Left colon (tissue), 2 donors: ENCODE results near the gene CYFIP1. TPM values are rescaled to one million over a fixed set of nuclear protein-coding genes. Genes with fewer than 3 reads are reported as not detected.
A peak's percentile ranks its signal among the peaks of the same experiment; 100 is the strongest.

Experiments used
- ATAC-seq: fragments of 200-7000 bp; cut with Tn5 transposase; one replicate; pipeline ENCODE4 v1.9.1; 2020; ENCODE audit warnings: mild to moderate bottlenecking, moderate library complexity
- DNase-seq, 2 donors: peaks; one replicate each; pipeline ENCODE4 v3.0.0-alpha.2; 2020
- intact Hi-C, 2 donors: fragments of 100-400 bp; cut with DNase I in 1 of 2; cut with micrococcal nuclease in 1 of 2; formaldehyde crosslinking; loops; one replicate each; pipeline versions ENCODE4 v1.11.2 to v1.14.0; 2022; cut with DNase I, micrococcal nuclease
- total RNA-seq, 2 donors: library from RNA; stranded (reverse); fragmentation: NEBNext Ultra II Directional; extraction: Animal tissue kit (Norgen Biotek cat#: 25700); gene quantifications; one replicate each; pipeline ENCODE4 v1.2.1, GENCODE V29; 2021
- donor health status: DM: no; HTN: no; CAD: no.
- donor health status: DM: yes; HTN: yes; CAD: no.

The CYFIP1 gene
- total RNA-seq, 2 donors from 2014 or later, result 163 to 192 TPM

DNA sequence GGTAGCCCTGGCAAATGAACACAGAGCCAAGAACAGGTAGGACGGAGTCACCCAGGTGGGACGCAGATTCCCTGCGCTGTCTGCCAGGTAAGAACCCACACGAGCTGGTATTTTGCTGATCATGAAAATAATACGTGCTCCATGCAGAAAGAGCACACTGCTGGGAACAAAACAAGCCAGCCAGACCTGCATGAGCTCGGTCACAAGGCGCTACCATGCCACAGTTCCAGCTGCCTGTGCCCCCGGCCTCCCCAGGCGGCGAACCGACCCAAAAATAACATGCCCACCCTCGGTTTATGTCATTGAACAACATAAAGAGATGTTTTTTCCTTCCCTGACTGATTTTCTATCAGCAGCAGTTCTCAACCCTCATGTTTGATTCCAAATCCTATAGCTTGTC, 25.8 kb downstream of the CYFIP1 start:
- ATAC-seq, result no peak
- no peak for DNase-seq
- intact Hi-C loops, result no loop called here

DNA sequence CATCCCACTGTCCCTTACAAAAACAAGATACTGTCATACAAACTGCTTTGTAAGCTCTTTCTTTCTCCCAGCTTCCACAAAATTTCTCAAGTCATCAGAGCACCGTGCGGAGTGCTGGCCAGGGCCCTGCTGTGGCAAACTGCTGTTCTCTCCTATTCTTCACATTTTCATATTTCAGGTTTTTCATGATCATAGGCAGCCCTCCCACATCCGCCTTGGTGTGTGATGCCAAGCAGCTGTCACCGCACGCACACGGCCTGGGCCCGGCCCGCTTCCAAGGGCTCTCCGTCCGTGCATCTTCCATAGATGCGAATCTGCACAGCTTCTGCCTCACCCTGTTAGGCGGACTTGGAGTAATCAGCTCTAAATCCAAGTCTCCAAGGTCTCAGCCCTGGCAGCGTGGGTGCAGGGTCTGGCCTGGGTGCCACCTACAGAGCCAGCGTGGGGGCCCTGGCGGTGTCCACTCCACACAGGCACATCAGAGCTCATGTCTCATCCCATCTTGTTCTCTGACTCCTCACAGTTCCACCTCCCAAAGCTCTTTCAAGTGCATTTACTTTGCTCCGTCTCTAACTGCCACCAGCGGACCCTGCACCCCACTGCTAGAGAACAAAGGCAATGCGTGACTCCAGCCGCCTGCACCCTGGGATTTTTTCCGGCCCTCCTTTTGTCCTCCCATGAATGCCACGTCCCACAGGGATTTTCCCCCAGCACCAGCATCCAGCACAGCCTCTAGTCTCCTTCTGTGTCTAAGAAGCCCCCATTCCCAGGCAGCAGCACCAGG, 27.2 kb downstream of the CYFIP1 start:
- no peak for DNase-seq
- no peak for ATAC-seq
- intact Hi-C loops, result no loop called here

DNA sequence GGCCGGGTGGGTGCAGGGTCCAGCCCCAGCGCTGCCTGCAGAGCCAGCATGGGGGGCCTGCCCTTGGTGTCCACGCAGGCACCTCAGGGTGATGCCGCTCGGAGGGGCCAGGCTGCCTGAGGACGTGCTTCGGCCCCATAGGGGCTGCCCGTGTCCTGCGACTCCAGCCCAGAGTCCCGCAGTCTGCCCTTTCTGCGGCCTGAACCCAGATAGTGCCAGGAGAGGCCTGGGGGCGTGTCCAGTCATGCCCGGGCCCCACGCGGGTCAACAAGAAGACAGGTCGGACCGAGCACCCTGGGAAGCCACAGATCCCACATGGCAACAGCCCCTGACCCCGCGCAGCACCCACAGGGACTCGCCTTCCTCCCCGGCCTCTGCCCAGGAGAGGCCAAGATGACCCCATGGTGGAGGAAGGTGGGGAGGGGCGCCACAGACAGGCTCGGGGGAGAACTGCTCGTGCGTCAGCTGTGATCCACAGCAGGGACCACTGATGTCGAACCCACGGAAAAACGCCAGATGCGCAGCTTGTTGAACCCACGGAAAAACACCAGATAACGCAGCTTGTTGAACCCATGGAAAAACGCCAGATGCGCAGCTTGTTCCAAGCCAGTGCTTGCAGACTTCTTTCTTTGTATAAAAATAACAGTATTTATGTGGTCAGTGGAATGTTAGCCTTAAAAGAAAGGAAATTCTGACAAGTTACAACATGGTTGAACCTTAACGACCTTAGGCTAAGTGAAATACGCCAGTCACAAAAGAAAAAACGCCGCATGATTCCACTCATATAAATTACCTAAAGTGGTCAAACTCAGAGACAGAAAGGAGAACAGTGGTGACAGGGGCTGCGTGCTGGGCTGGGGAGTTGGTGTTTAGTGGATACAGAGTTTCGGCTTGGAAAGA, 28.5 kb downstream of the CYFIP1 start:
- ATAC-seq (no peak), DNase-seq (no peak)
- intact Hi-C loops, result no loop called here

DNA sequence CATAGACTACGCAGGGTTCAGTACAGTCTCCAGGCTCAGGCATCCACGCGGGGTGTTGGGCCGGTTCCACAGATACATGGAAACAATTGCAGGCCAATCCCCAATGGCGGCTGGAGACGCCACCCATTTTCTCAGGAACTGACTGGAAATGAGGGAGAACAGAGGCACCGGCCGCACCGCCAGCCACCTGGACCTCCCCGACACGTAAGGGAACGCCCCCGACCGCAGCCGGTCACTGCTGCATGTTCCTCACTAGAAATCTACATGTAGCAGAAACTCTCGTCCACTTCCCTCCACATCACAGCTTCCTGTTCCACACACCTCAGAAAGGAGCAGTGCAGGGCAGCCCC, 29.2 kb downstream of the CYFIP1 start:
- intact Hi-C loops, result no loop called here
- DNase-seq (no peak), ATAC-seq (no peak)

DNA sequence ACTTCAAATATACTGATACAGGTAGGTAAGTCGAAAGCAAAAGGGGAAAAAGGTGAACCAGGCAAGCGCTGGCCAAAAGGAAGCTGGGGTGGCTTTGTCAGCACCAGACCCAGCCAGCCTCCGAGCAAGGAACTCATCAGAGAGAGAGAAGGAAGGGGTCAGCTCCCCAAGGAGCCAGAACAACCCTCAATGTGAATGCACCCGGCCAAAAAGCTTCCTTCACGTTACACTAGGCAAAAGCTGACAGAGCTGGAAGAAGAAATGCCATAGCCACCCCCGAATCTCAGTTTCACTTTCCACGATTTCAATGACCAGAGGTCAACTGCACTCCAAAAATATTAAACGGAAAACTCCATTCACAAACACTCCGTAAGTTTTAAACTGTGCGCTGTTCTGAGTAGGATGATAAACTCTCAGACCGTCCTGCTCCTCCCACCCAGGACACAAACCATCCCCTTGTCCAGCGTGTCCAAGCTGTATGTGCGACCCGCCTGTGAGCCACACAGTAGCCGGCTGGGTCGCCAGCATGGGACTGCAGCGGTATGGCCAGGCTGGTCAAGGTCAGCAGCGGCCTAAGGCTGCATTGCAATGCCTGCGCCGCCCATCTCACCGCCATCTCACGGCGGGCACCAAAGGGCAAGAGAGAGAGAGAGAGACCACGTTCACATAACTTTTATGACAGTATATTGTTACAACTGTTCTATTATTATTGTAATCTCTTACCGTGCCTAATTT, 29.7 kb downstream of the CYFIP1 start:
- ATAC-seq (no peak), DNase-seq (no peak)
- intact Hi-C loops, result no loop called here

DNA sequence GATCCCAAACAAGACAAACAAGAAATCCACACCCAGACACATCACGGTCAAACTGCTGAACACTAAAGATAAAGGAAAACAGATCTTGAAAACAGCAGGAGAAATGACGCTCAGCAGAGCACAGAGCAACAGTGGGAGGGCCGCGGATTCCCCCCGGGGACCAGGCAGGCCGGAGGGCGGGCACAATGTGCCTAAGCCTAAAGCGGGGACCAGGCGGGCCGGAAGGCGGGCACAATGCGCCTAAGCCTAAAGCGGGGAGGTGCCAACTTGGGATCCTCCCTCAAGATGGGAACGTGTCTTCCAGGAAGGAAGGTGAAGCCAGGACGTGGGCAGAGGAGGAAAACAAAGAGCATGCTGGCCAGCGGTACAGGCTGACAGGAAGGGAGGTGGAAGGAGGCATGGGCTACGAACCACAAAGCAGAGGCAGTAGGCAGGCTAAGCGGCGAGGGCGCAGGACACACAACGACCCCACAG, 31.1 kb downstream of the CYFIP1 start:
- intact Hi-C loops, result no loop called here
- ATAC-seq (no peak), DNase-seq (peak; percentile 39 to 56)

DNA sequence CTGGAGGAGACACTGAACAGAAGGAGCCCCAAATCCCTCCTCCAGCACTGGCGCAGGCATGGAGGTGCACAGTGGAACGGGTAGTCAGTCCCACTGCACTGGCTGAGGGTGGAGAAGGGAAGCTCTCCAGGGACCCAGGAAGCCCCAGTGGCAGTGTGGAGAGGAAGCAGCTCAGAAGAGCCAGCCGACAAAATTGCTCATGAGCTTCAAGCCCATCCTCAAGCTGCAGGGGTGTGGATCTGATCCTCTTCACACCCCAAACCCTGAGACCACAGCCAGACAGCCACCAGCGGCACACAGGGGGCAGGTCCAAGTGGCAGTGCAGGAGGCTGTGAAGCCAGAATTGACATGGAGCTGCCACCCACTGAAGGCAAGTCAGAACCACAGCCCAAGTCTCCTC, 32.1 kb downstream of the CYFIP1 start:
- intact Hi-C loops, result no loop called here
- ATAC-seq (no peak), DNase-seq (no peak)

DNA sequence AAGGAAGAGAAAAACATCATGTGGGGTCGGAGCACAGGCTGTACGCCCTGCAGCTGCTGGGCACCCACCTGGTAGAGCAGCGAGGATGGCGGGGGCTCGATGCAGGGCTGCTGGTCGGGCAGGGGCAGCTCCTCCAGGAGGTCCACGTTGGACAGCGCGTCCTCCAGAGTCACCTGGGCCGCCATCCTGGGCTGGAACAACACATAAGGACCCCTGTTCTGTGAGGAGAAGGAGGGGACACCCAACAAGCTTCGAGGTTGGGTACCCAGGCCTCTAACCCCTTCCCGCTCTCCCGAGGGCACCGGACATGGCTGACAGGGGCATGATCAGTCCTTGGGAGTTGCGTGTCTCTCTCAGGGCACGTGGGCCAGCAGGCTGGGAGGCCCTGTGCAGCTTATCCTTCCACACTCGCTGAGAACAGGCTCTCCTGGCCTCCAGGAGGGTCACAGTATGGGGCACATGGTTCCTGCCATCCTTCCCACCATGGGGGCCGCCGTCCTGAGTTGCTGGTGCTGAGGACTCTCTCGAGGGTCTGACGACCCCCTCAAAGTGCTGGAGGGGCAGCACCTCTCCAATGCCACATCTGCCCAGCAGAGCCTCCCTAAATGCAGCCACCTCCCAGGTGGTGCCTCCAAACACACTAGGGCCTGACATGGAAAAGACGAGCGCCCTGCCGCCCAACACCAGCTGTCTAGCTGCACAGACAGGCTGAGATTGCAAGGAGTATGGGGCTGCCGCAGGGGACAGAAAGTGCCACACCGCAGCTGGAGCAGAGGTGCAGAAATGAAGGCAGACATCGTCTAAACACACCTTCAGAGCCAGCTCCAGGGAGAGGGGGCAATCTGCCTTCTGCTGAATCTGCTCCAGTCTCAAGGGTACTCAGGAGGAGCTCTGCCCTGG, 32.8 kb downstream of the CYFIP1 start:
- ATAC-seq (no peak), DNase-seq (no peak)
- intact Hi-C loops, result no loop called here

DNA sequence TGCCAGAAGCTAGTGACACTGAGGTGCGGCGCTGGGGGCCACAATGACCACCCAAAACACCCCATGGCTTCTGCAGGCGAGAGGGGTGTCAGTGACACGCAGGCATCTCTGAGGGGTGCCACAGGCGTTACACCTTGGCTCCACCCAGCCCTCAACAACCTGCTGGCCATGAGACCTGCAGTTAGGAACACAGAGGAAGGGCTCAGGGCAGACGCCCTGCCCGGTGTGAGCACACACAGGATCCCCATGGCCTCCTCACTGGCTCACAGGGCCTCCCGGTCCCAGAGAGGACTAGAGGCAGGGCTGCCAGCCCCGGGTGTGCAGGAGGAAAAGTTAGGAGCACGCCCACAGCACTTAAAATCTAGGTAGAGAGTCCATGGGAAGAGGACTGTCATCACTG, 35.1 kb downstream of the CYFIP1 start:
- intact Hi-C loops, result no loop called here
- ATAC-seq, result peak; percentile 38
- no peak for DNase-seq

DNA sequence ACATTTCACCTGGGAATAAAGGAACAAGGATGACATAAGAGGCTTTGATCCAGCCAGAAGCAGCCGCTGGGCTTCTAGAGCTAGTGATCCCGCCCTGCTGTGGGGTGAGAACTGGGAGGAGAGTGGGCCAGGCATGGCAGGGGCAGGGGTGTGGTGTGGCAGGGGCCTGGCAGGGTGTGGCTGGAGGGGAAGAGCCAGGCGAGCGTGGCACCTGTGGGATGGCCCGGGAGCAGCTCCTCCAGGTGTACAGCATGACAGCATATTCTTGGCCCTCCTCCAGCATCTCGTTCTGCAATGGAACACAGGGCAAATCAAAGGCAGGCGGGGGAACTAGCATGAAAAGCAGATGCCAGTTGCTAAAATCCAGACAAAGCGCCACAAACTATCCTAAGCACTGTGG, 35.5 kb downstream of the CYFIP1 start:
- DNase-seq, result peak; percentile 82 to 84
- ATAC-seq, result peak; percentile 99
- intact Hi-C loops, result no loop called here

DNA sequence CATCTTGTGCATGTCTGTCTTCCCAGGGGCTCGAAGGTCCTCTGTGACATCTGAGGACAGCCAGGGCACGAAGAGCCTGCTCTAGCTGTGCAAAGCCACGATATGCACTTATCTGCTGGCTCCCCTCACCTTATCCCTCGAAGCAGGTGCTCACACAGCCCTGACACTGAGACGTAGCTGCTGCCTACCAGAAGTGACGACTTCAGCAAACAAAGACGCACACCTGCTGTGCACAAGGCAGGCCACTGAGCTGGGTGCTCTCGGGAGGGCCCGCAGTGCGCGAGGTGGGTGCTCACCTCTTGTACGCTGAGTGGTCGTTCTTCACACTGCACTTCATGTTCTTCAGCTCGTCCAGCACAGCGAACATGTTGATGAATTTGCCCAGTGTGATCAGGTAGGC, 37.3 kb downstream of the CYFIP1 start:
- no peak for DNase-seq
- ATAC-seq, result no peak
- intact Hi-C loops, result no loop called here

DNA sequence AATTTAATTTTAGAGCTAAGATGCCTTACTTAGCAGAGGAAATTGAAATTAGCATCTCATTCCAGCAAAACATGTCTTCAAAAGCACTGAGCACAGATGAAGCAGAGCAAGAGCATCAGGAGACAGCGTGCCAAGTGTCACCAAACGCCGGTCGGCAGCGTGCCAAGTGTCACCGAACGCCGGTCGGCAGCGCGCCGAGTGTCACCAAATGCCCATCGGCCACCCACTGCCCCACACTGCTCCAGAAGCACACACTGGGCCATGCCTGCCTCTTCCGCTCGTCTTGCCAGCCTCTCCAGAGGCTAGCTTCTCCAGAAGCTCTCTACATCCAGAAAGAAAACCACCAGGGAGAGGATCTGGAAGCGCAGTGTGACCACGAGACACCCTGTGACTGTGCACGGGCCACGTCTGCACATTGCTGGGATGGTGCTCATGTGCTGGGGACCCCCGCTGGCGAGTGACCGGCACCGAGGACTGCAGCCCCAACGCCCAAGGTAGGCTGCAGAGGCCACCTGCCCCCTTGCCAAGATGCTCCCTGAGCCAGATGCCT, 37.8 kb downstream of the CYFIP1 start:
- ATAC-seq (no peak), DNase-seq (no peak)
- intact Hi-C loops, result no loop called here

DNA sequence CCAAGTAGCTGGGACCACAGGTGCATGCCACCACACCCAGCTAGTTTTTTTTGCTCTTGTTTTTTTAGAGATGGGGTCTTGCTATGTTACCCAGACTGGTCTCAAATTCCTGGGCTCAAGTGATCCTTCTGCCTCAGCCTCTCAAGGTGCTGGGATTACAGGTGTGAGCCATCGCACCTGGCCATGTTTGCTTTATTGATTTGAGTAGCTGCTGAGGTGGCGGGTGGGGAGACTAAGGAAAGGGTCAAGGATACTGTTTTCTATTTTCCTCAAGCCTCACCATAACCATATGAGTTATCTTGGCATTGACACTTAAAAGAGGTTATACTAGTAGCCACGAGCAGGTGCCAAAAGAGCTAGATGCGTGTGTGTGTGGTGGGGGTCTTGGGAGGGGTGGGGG, 39.0 kb downstream of the CYFIP1 start:
- ATAC-seq (no peak), DNase-seq (no peak)
- intact Hi-C loops, result no loop called here

DNA sequence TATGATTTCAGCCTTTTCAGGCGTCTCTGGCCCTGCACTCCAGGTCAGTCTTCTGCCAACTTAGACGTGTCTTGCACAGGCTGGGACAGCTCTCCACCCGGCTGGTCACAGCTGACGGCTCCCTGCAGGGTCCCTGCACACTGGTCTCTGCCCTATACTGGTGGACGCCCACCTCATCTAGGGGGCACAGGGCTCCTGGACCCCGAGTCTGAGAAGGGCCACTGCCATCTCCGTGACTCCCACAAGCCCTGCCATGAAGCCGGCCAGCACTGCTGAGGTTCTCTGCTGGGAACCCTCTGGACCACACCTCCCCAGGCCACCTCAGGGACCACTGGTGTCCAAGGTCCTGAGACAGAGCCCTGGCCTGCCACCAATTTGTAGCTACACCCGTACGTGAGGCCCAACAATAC, 40.5 kb downstream of the CYFIP1 start:
- DNase-seq (no peak), ATAC-seq (no peak)
- intact Hi-C loops, result no loop called here

DNA sequence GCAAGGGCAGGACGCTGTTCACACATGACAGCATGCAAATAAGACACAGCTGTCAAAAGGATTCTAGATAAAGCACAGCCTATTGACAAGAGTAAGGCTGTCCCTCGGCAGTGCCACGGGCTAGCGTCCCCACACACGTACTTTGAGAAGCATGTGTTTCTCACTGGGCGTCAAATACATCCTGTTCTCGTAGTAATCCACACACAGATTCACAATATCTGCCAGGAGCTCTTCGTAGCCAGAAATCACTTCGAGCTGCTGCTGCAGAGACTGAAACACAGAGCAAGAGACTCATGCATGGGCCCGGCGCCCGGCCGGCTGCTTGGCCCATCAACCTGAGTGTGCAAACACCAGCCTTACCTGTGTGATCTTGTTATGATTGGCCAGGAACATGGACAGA, 41.1 kb downstream of the CYFIP1 start:
- intact Hi-C loops, result no loop called here
- no peak for ATAC-seq
- DNase-seq, result no peak

DNA sequence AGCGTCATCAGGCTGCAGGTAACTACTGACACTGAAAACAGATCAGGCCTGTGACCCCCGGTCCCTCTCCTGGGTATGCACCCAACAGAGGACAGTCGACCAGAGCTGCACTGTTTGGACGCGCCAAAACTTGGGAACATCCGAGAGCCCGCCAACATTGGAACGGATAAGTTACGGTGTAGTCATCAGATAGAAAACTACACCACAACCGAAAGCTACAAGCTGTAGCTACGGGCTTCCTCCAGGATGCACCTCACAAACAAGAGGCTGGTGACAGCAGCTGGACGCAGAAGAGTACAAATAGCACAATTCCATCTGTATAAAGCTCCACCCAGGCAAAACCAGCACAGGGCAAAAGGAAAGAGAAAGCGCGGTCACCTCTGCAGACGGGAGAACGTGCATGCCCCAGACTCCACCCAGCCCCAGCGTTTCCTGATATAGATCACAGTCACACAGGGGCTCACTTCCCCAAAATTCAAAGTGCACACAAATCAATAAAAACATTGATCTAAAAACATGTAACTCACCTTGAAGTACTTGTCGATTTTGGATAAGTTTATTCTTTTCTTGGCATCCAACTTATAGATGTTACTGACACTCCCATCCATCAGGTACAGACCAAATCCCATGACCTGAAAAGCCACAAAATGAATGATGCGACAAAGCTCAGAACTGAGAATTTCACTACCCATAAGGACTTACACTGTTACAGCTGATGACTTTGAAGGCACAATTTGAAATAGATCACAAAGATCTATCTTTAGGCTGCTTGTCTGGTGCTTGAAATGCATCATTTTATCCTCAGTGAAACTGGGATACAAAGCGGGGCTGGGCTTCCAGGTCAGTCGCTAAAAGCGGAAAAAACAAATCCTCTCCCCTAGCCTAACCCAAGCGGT, 43.3 kb downstream of the CYFIP1 start:
- DNase-seq, result no peak
- no peak for ATAC-seq
- intact Hi-C loops, result no loop called here

DNA sequence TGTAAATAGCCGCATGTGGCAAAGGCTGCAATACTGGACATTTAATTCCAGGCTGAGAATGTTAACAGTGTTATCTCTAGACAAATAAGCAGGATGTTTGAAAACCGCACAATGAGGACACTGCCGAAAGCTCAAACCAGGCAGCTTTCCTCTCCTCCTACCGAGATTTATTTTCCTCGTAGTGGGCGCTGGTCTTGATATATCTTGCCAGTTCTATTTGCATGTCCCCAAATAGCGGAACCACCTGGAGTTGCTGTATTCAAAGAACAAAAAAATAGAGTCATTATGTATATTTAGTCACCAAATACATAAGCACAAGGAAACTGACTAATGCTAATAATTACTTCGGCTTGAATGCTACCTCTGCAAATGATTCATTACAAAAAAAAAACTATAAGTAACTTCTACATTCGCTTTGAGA, 46.5 kb downstream of the CYFIP1 start:
- intact Hi-C loops, result no loop called here
- ATAC-seq (no peak), DNase-seq (no peak)
